ENCODE data around the gene NKAIN2.

NKAIN2 gene

GRCh38 chr6:123806561-123806960 is 2.9 kb downstream of the NKAIN2 start:
- Histone ChIP-seq H3K4me3 (ENCODE audit: low read depth, low read length) (no peak overlapping the region), H3K27me3 (ENCODE audit: insufficient read depth, low read length) (peaks cover 29% of the 10 kb centered on the region), H3K36me3 (ENCODE audit: insufficient read depth, low read length) (no peaks in the 10 kb centered on the region)

GRCh38 chr6:123808556-123808955 is 4.9 kb downstream of the NKAIN2 start:
- Histone ChIP-seq H3K27me3 (ENCODE audit: insufficient read depth, low read length) (peaks cover 29% of the 10 kb centered on the region), H3K36me3 (ENCODE audit: insufficient read depth, low read length) (no peaks in the 10 kb centered on the region), H3K79me2 (ENCODE audit: control insufficient read depth, insufficient read depth, low read length, unreplicated experiment) (no peaks in the 10 kb centered on the region), H3K4me3 (ENCODE audit: low read depth, low read length) (no peak overlapping the region), H2AFZ (ENCODE audit: low read length, unreplicated experiment) (no peak overlapping the region), H3K27ac (ENCODE audit: low read depth, low read length) (no peak overlapping the region), H3K4me1 (ENCODE audit: control insufficient read depth, insufficient read depth, low read length, unreplicated experiment) (no peaks in the 10 kb centered on the region)

More at GRCh38 chr6:123806561-123806960, 2.9 kb downstream of the NKAIN2 start:
- no peak overlapping the region for H2AFZ ChIP-seq (ENCODE audit: low read length, unreplicated experiment)
- H3K27ac ChIP-seq (ENCODE audit: low read depth, low read length) = no peak overlapping the region
- H3K79me2 ChIP-seq (ENCODE audit: control insufficient read depth, insufficient read depth, low read length, unreplicated experiment) = no peaks in the 10 kb centered on the region
- no peaks in the 10 kb centered on the region for H3K4me1 ChIP-seq (ENCODE audit: control insufficient read depth, insufficient read depth, low read length, unreplicated experiment)

- H3K79me2 ChIP-seq (ENCODE audit: control insufficient read depth, insufficient read depth, low read length, unreplicated experiment) = no peaks in the 10 kb centered on the region
- H3K4me3 ChIP-seq (ENCODE audit: low read depth, low read length) = no peak overlapping the region
- H3K27me3 ChIP-seq (ENCODE audit: insufficient read depth, low read length) = peaks cover 15% of the 10 kb centered on the region
- H2AFZ ChIP-seq (ENCODE audit: low read length, unreplicated experiment) = no peak overlapping the region
- no peaks in the 10 kb centered on the region for H3K36me3 ChIP-seq (ENCODE audit: insufficient read depth, low read length)
- no peaks in the 10 kb centered on the region for H3K4me1 ChIP-seq (ENCODE audit: control insufficient read depth, insufficient read depth, low read length, unreplicated experiment)
- no peak overlapping the region for H3K27ac ChIP-seq (ENCODE audit: low read depth, low read length)
Measured at GRCh38 chr6:123810214-123810613, 6.5 kb downstream of the NKAIN2 start.

- no peak overlapping the region for H3K4me3 ChIP-seq (ENCODE audit: low read depth, low read length)
- H3K27me3 ChIP-seq (ENCODE audit: insufficient read depth, low read length) = peaks cover 13% of the 10 kb centered on the region
- H2AFZ ChIP-seq (ENCODE audit: low read length, unreplicated experiment) = no peak overlapping the region
- H3K4me1 ChIP-seq (ENCODE audit: control insufficient read depth, insufficient read depth, low read length, unreplicated experiment) = no peaks in the 10 kb centered on the region
- no peaks in the 10 kb centered on the region for H3K36me3 ChIP-seq (ENCODE audit: insufficient read depth, low read length)
- no peaks in the 10 kb centered on the region for H3K79me2 ChIP-seq (ENCODE audit: control insufficient read depth, insufficient read depth, low read length, unreplicated experiment)
- H3K27ac ChIP-seq (ENCODE audit: low read depth, low read length) = no peak overlapping the region
Measured at GRCh38 chr6:123810948-123811347, 7.3 kb downstream of the NKAIN2 start.

- Histone ChIP-seq H3K36me3 (ENCODE audit: insufficient read depth, low read length) (no peaks in the 10 kb centered on the region), H3K27me3 (ENCODE audit: insufficient read depth, low read length) (peaks cover 13% of the 10 kb centered on the region), H2AFZ (ENCODE audit: low read length, unreplicated experiment) (no peak overlapping the region), H3K4me3 (ENCODE audit: low read depth, low read length) (no peak overlapping the region), H3K79me2 (ENCODE audit: control insufficient read depth, insufficient read depth, low read length, unreplicated experiment) (no peaks in the 10 kb centered on the region), H3K27ac (ENCODE audit: low read depth, low read length) (no peak overlapping the region), H3K4me1 (ENCODE audit: control insufficient read depth, insufficient read depth, low read length, unreplicated experiment) (no peaks in the 10 kb centered on the region)
Measured at GRCh38 chr6:123811378-123811777, 7.7 kb downstream of the NKAIN2 start.

GRCh38 chr6:123812621-123813020 is 9.0 kb downstream of the NKAIN2 start:
- Histone ChIP-seq H3K36me3 (ENCODE audit: insufficient read depth, low read length) (no peaks in the 10 kb centered on the region), H3K27me3 (ENCODE audit: insufficient read depth, low read length) (peaks cover 1% of the 10 kb centered on the region; the same call in 1 of the 2 replicates), H3K4me1 (ENCODE audit: control insufficient read depth, insufficient read depth, low read length, unreplicated experiment) (no peaks in the 10 kb centered on the region), H3K79me2 (ENCODE audit: control insufficient read depth, insufficient read depth, low read length, unreplicated experiment) (no peaks in the 10 kb centered on the region), H3K4me3 (ENCODE audit: low read depth, low read length) (no peak overlapping the region), H3K27ac (ENCODE audit: low read depth, low read length) (no peak overlapping the region), H2AFZ (ENCODE audit: low read length, unreplicated experiment) (no peak overlapping the region)

GRCh38 chr6:123821112-123821511 is 17.4 kb downstream of the NKAIN2 start:
- Histone ChIP-seq H3K4me1 (ENCODE audit: control insufficient read depth, insufficient read depth, low read length, unreplicated experiment) (no peaks in the 10 kb centered on the region), H2AFZ (ENCODE audit: low read length, unreplicated experiment) (no peak overlapping the region), H3K4me3 (ENCODE audit: low read depth, low read length) (no peak overlapping the region), H3K27me3 (ENCODE audit: insufficient read depth, low read length) (no peaks in the 10 kb centered on the region), H3K27ac (ENCODE audit: low read depth, low read length) (no peak overlapping the region), H3K79me2 (ENCODE audit: control insufficient read depth, insufficient read depth, low read length, unreplicated experiment) (no peaks in the 10 kb centered on the region), H3K36me3 (ENCODE audit: insufficient read depth, low read length) (no peaks in the 10 kb centered on the region)

- H3K36me3 ChIP-seq (ENCODE audit: insufficient read depth, low read length) = no peaks in the 10 kb centered on the region
- H3K4me1 ChIP-seq (ENCODE audit: control insufficient read depth, insufficient read depth, low read length, unreplicated experiment) = peaks cover 11% of the 10 kb centered on the region
- H2AFZ ChIP-seq (ENCODE audit: low read length, unreplicated experiment) = peak overlapping the region; percentile 12
- no peak overlapping the region for H3K27ac ChIP-seq (ENCODE audit: low read depth, low read length)
- H3K79me2 ChIP-seq (ENCODE audit: control insufficient read depth, insufficient read depth, low read length, unreplicated experiment) = no peaks in the 10 kb centered on the region
- H3K4me3 ChIP-seq (ENCODE audit: low read depth, low read length) = no peak overlapping the region
- no peaks in the 10 kb centered on the region for H3K27me3 ChIP-seq (ENCODE audit: insufficient read depth, low read length)
Measured at GRCh38 chr6:123829302-123829953, 25.8 kb downstream of the NKAIN2 start.

- 0 out of 2 replicates have a peak overlapping the region, but pooled peaks have one; percentile 15 for H3K4me3 ChIP-seq (ENCODE audit: low read depth, low read length)
- peaks cover 11% of the 10 kb centered on the region for H3K4me1 ChIP-seq (ENCODE audit: control insufficient read depth, insufficient read depth, low read length, unreplicated experiment)
- H3K36me3 ChIP-seq (ENCODE audit: insufficient read depth, low read length) = no peaks in the 10 kb centered on the region
- H3K27ac ChIP-seq (ENCODE audit: low read depth, low read length) = no peak overlapping the region
- H3K79me2 ChIP-seq (ENCODE audit: control insufficient read depth, insufficient read depth, low read length, unreplicated experiment) = no peaks in the 10 kb centered on the region
- peak overlapping the region; percentile 52 for H2AFZ ChIP-seq (ENCODE audit: low read length, unreplicated experiment)
- no peaks in the 10 kb centered on the region for H3K27me3 ChIP-seq (ENCODE audit: insufficient read depth, low read length)
Measured at GRCh38 chr6:123830120-123830519, 26.5 kb downstream of the NKAIN2 start.

GRCh38 chr6:123838505-123839234 is 35.0 kb downstream of the NKAIN2 start:
- Histone ChIP-seq H3K36me3 (ENCODE audit: insufficient read depth, low read length) (no peaks in the 10 kb centered on the region), H3K27me3 (ENCODE audit: insufficient read depth, low read length) (no peaks in the 10 kb centered on the region), H2AFZ (ENCODE audit: low read length, unreplicated experiment) (no peak overlapping the region), H3K4me1 (ENCODE audit: control insufficient read depth, insufficient read depth, low read length, unreplicated experiment) (no peaks in the 10 kb centered on the region), H3K27ac (ENCODE audit: low read depth, low read length) (no peak overlapping the region), H3K79me2 (ENCODE audit: control insufficient read depth, insufficient read depth, low read length, unreplicated experiment) (no peaks in the 10 kb centered on the region), H3K4me3 (ENCODE audit: low read depth, low read length) (no peak overlapping the region)

All from ACC112 (cell line).